Activated T-helper 17 cell treated with anti-CD3 and anti-CD28 coated beads, Interleukin-2, amount 50 U/mL, for 72 hours (primary cell): ENCODE data around the gene SMOC2. TPM values are rescaled to one million over a fixed set of nuclear protein-coding genes. Genes with fewer than 3 reads are reported as not detected.

Experiments used
- total RNA-seq, 2 donors: library from RNA; stranded (reverse); gene quantifications; one replicate each; pipeline ENCODE4 v1.2.3, GENCODE V29; 2022

SMOC2 gene
- total RNA-seq, 2 donors from 2014 or later, result not detected

Other genes starting within 250 kb of the SMOC2 start
- gene DACT2, start 121.4 kb upstream of the SMOC2 start, total RNA-seq, result under 1 TPM in 1 of 2 donors, not detected in 1; 0.13 TPM